ENCODE measurements around the gene SDR42E2. TPM values are rescaled to one million over a fixed set of nuclear protein-coding genes. Genes with fewer than 3 reads are reported as not detected.
A peak's percentile ranks its signal among the peaks of the same experiment; 100 is the strongest.

SDR42E2 gene
- total and polyA plus RNA-seq, 10 donors: 0.09 to 0.24 (median 0.14) TPM; not detected in 5

- Histone ChIP-seq H3K9me3 (no peaks in the 10 kb centered on the region), H3K27ac (peak overlapping the region; percentile 36 to 84 (median 76)), H3K4me3 (no peak overlapping the region), H3K27me3 (replicated peaks in 1 of 7) (no peaks in the 10 kb centered on the region), H3K4me1 (peaks cover 7 to 49% (median 35%) of the 10 kb centered on the region in 6 donors), H3K36me3 (no peaks in the 10 kb centered on the region)
- 72 to 80% (median 76%) methylated on average over 6 to 7 of the region's 7 CpGs for WGBS, 5 donors
- intact Hi-C loops (cut with DNase I; ENCODE audit: low total_unique reads): no loop called here
- no peak for DNase-seq
- TF ChIP-seq CTCF (IDR thresholded peaks at IDR 0.05 in 8 of 11, conservative IDR thresholded peaks at IDR 0.05 in 3 of 11): no peak
- no peak for TF ChIP-seq POLR2AphosphoS5 (IDR thresholded peaks at IDR 0.05)
- no peak for TF ChIP-seq POLR2A (IDR thresholded peaks at IDR 0.05)
Measured at GRCh38 chr16:22198547-22199293, 36.4 kb downstream of the SDR42E2 start.

GRCh38 chr16:22202261-22202637, 39.9 kb downstream of the SDR42E2 start:
- no peaks in the 10 kb centered on the region for H3K9me3 ChIP-seq
- 94 to 96% (median 95%) methylated on average over 6 of the region's 6 CpGs for WGBS, 5 donors
- H3K36me3 ChIP-seq: no peaks in the 10 kb centered on the region
- H3K4me1 ChIP-seq: peaks cover 2 to 46% (median 35%) of the 10 kb centered on the region in 6 donors
- H3K27me3 ChIP-seq (replicated peaks in 1 of 7): no peaks in the 10 kb centered on the region
- H3K4me3 ChIP-seq: no peak overlapping the region
- intact Hi-C loops (cut with DNase I; ENCODE audit: low total_unique reads): no loop called here
- no peak overlapping the region for H3K27ac ChIP-seq
- no peak for DNase-seq
- TF ChIP-seq POLR2AphosphoS5 (IDR thresholded peaks at IDR 0.05) (no peak), POLR2A (IDR thresholded peaks at IDR 0.05) (no peak), CTCF (IDR thresholded peaks at IDR 0.05 in 8 of 11, conservative IDR thresholded peaks at IDR 0.05 in 3 of 11) (no peak)

- H3K27ac ChIP-seq: no peak overlapping the region
- no peak for DNase-seq
- TF ChIP-seq POLR2A (IDR thresholded peaks at IDR 0.05) (no peak), POLR2AphosphoS5 (IDR thresholded peaks at IDR 0.05) (no peak), CTCF (IDR thresholded peaks at IDR 0.05 in 8 of 11, conservative IDR thresholded peaks at IDR 0.05 in 3 of 11) (no peak)
- 80 to 92% (median 84%) methylated on average over 5 of the region's 5 CpGs for WGBS, 5 donors
- H3K9me3 ChIP-seq: no peaks in the 10 kb centered on the region
- H3K27me3 ChIP-seq (replicated peaks in 1 of 7): no peaks in the 10 kb centered on the region
- H3K4me3 ChIP-seq: no peak overlapping the region
- peaks cover 10 to 54% (median 44%) of the 10 kb centered on the region in 6 donors for H3K4me1 ChIP-seq
- intact Hi-C loops (cut with DNase I; ENCODE audit: low total_unique reads): no loop called here
- H3K36me3 ChIP-seq: no peaks in the 10 kb centered on the region
Measured at GRCh38 chr16:22203091-22203490, 40.8 kb downstream of the SDR42E2 start.

- intact Hi-C loops (cut with DNase I; ENCODE audit: low total_unique reads): no loop called here
- peak overlapping the region in 5 of 8 donors; percentile 86 to 93 (median 89) for H3K27ac ChIP-seq
- 93 to 98% (median 97%) methylated on average over 2 of the region's 2 CpGs for WGBS, 5 donors
- no peak for DNase-seq
- H3K36me3 ChIP-seq: no peaks in the 10 kb centered on the region
- no peak overlapping the region for H3K4me3 ChIP-seq
- H3K27me3 ChIP-seq (replicated peaks in 1 of 7): no peaks in the 10 kb centered on the region
- H3K9me3 ChIP-seq: no peaks in the 10 kb centered on the region
- peaks cover 19 to 57% (median 45%) of the 10 kb centered on the region in 6 donors for H3K4me1 ChIP-seq
- TF ChIP-seq POLR2AphosphoS5 (IDR thresholded peaks at IDR 0.05) (no peak), CTCF (IDR thresholded peaks at IDR 0.05 in 8 of 11, conservative IDR thresholded peaks at IDR 0.05 in 3 of 11) (no peak), POLR2A (IDR thresholded peaks at IDR 0.05) (no peak)
Measured at GRCh38 chr16:22204091-22204655, 41.9 kb downstream of the SDR42E2 start.

Measured in spleen (tissue), 11 donors.